Activated T-cell treated with anti-CD3 and anti-CD28 coated beads, Interleukin-2, amount 50 U/mL, for 4 hours (primary cell): ENCODE measurements around the gene ST3GAL3. TPM values are rescaled to one million over a fixed set of nuclear protein-coding genes. Genes with fewer than 3 reads are reported as not detected.

Source experiments
- ATAC-seq, 2 donors: fragments of 200-7000 bp; cut with Tn5 transposase; one replicate each; pipeline ENCODE4 v1.10.0; 2021
- DNase-seq: peaks from one replicate; pipeline ENCODE4 v3.0.0-alpha.2; 2020
- H3K27me3 Mint-ChIP-seq: one replicate; pipeline ENCODE4 v1.8.0; 2021; ENCODE audit warnings: low read depth, mixed read lengths
- H3K36me3 Mint-ChIP-seq: one replicate; pipeline ENCODE4 v1.8.0; 2022; ENCODE audit warnings: mixed read lengths; ENCODE audit not compliant: insufficient read depth
- H3K4me1 Mint-ChIP-seq: one replicate; pipeline ENCODE4 v1.8.0; 2021; ENCODE audit warnings: low read depth, mixed read lengths
- H3K4me3 Mint-ChIP-seq: one replicate; pipeline ENCODE4 v1.8.0; 2021; ENCODE audit warnings: mild to moderate bottlenecking, moderate library complexity, mixed read lengths
- H3K9me3 Mint-ChIP-seq: one replicate; pipeline ENCODE4 v1.8.0; 2021; ENCODE audit warnings: mixed read lengths
- total RNA-seq, 3 donors: library from RNA; stranded (reverse); gene quantifications; one replicate each; pipeline ENCODE4 v1.2.1, GENCODE V29; 2021

Gene ST3GAL3
- total RNA-seq, 3 donors from 2014 or later, result 5.7 to 6.6 (median 6.3) TPM

DNA sequence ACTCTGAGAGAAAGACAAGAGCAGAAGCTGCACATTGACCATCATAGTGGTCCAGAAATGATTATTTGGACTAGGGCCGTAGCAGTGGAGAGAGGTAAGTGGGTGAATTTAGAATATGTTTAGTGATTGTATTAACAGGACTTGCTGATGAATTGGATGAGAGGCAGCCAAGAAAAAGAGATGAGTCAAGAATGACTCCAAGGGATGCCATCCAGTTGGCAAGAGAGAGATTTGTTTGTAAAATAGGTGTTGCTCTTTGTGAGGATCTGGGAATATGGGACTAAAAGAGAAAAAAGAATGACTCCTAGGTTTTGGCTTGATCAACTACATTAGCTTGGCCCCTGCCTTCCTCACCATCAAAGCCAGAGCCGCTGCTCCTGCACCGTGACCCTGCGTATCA lies 172.1 kb downstream of the ST3GAL3 start:
- Mint-ChIP-seq H3K36me3 (no peaks in the 10 kb centered on the region), H3K9me3 (no peaks in the 10 kb centered on the region), H3K4me1 (no peaks in the 10 kb centered on the region), H3K4me3 (no peak overlapping the region), H3K27me3 (no peaks in the 10 kb centered on the region)
- DNase-seq, result no peak
- no peak for ATAC-seq

DNA sequence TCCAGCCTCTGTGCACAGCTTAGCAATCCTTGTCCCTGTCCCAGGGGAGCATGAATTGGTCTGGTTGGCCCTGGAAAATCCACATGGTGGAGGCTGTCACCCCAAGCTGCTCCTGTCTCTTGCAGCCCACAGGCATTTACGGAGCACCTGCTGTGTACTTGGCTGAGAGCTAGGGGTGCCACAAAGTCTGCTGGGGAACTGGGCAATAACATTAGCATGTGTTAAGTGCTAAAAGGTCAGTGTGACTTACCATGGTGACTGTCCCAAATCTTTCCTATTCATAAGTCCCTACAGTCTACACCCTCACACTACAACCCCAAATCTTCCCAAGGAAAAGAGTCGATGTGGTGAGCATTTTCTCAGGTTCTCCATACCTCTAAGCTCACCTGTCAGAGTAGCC lies 172.7 kb downstream of the ST3GAL3 start:
- ATAC-seq, result no peak
- Mint-ChIP-seq H3K4me3 (no peak overlapping the region), H3K36me3 (no peaks in the 10 kb centered on the region), H3K27me3 (no peaks in the 10 kb centered on the region), H3K4me1 (no peaks in the 10 kb centered on the region), H3K9me3 (no peaks in the 10 kb centered on the region)
- DNase-seq, result no peak

DNA sequence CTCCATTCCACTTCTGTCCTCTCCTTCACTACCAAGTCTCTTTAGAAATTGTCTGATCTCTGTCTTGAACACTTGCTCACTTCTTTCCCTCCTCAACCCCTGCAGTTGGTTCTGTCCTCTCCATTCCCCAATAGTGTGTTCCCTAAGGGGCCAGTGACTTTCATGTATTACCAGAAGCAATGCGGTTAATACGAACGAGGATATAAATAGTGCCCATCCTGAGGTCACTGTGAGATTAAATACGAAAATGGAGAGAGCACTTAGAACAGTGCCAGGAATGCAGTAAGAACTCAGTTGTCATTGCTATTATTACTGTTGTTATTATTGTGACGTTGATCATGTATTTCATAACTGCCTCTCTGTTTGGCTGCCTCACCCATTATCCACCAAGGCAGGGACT lies 173.3 kb downstream of the ST3GAL3 start:
- no peaks in the 10 kb centered on the region for H3K4me1 Mint-ChIP-seq
- no peaks in the 10 kb centered on the region for H3K9me3 Mint-ChIP-seq
- no peaks in the 10 kb centered on the region for H3K27me3 Mint-ChIP-seq
- no peak overlapping the region for H3K4me3 Mint-ChIP-seq
- ATAC-seq (no peak), DNase-seq (no peak)
- peaks cover under 1% of the 10 kb centered on the region for H3K36me3 Mint-ChIP-seq

DNA sequence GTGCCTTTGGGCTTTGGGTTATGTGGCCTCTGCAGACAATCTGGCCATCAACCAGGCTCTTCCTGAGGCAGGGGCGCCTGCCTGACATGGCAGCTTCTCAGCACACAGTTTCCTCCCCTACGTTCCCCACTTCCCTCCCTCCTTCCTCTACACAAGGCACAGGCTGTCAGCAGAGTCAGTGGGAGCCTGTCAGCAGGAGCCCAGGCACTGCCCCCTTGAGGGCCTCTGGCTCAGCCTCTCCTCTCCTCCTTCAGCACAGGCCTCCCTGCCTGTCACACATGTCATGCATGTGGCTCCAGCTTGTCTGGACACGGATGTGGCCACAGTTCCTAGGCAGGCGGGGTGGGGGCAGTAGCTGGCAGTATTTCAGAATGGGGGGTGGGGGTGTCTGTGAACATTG lies 174.1 kb downstream of the ST3GAL3 start:
- Mint-ChIP-seq H3K4me3 (no peak overlapping the region), H3K9me3 (no peaks in the 10 kb centered on the region), H3K4me1 (no peaks in the 10 kb centered on the region), H3K36me3 (peaks cover 2% of the 10 kb centered on the region), H3K27me3 (no peaks in the 10 kb centered on the region)
- ATAC-seq (no peak), DNase-seq (no peak)

DNA sequence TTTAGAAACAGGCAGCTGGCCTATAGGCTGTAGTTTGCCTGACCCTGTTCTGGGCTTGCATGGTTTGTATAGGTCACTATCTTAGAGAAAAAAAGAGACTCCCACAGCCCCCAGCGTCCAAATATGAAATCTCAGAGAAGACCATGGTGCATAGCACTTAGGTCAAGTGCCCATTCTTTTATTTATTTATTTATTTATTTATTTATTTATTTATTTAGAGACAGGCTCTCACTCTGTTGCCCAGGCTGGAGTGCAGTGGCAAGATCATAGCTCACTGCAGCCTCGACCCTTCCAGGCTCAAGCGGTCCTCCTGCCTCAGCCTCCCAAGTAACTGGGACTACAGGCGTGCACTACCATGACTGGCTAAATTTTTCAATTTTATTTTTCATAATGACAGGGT lies 175.4 kb downstream of the ST3GAL3 start:
- Mint-ChIP-seq H3K4me1 (no peaks in the 10 kb centered on the region), H3K27me3 (no peaks in the 10 kb centered on the region), H3K9me3 (no peaks in the 10 kb centered on the region), H3K4me3 (no peak overlapping the region), H3K36me3 (peaks cover 2% of the 10 kb centered on the region)
- DNase-seq (no peak), ATAC-seq (no peak)

DNA sequence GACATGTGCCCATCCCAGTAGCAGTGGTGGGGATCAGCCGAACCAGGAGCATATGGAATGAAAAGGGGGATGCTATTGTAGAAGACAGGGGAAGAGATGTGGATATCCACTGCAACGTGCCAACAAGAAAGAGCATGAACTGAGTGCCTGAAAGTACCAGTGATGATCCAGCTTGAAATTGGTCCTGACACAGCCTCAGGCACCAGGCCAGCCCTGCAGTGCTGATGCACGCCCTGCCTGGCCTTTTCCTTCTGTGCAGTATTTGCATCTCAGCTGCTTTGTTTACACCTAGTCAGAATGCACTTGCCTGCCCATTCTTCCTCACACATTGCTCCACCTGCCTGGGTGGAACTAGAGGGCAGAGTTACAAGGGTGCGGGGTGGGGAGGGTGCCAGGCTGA lies 176.0 kb downstream of the ST3GAL3 start:
- H3K36me3 Mint-ChIP-seq, result peaks cover 2% of the 10 kb centered on the region
- no peak for DNase-seq
- H3K27me3 Mint-ChIP-seq, result no peaks in the 10 kb centered on the region
- no peaks in the 10 kb centered on the region for H3K9me3 Mint-ChIP-seq
- no peak for ATAC-seq
- H3K4me3 Mint-ChIP-seq, result no peak overlapping the region
- no peaks in the 10 kb centered on the region for H3K4me1 Mint-ChIP-seq

DNA sequence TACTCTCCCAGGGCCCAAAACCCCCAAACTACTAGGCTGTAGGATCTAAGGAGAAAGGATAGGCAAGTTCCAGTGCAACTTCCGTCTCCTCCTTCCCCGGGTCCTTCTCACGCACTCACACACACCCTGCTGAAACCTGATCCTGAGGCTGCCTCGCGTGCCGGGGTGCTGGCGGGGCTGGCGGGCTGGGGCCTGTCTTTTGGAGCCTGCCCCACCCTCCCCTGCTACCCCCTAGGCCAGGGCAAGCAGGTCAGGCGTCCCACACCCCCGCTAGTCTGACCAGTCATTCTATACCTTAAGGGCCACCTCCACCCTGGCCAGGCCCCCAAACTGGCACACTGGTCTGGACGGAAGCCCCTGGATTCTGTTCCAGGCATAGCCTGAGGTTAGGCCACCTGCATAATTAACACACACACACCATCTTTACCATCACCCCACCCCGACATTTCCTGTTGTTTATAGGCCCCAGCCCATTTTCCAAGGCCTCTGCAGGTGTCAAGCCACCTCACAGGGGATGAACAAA lies 178.0 kb downstream of the ST3GAL3 start:
- Mint-ChIP-seq H3K9me3 (no peaks in the 10 kb centered on the region), H3K36me3 (peaks cover 2% of the 10 kb centered on the region), H3K4me3 (no peak overlapping the region), H3K4me1 (no peaks in the 10 kb centered on the region), H3K27me3 (no peaks in the 10 kb centered on the region)
- ATAC-seq, result no peak
- no peak for DNase-seq

DNA sequence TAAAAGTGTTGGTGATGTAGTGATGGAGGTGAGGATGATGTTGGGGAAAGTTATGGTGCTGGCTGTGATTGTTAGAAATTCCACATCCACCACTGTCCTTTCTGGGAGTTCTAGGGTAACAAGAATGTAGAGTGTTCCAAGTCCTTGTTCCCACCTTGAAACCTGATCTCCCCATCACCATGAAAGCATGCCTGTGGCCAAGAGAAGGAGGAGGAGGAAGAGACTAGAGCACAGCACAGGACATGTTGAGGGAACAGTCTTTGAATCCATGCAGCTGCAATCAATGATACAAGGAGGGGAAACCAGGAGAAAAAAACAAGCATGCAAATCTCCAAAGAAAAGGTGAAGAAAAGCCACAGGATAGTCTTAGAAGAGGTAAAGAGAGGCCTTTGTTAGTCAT lies 180.4 kb downstream of the ST3GAL3 start:
- no peak for ATAC-seq
- H3K36me3 Mint-ChIP-seq, result peaks cover 4% of the 10 kb centered on the region
- H3K4me1 Mint-ChIP-seq, result no peaks in the 10 kb centered on the region
- no peaks in the 10 kb centered on the region for H3K9me3 Mint-ChIP-seq
- no peak overlapping the region for H3K4me3 Mint-ChIP-seq
- DNase-seq, result no peak
- H3K27me3 Mint-ChIP-seq, result no peaks in the 10 kb centered on the region

DNA sequence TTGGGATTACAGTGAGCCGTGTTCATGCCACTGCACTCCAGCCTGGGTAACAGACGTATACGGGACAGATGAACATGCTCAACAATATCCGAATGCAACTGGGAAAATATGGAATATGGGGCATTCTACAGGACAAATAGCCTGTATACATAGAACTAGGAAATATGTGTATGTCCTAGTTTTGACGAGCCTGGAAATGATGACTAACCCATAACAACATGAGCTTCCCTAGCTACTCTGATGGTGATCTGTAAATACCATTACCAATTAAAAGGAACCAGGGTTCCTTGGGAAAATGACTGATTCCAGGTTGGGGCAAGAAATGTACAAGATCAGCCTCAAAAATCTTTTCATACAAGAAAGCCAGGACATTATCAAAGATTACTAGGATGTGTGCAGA lies 183.5 kb downstream of the ST3GAL3 start:
- no peaks in the 10 kb centered on the region for H3K27me3 Mint-ChIP-seq
- no peaks in the 10 kb centered on the region for H3K4me1 Mint-ChIP-seq
- ATAC-seq, result no peak
- H3K4me3 Mint-ChIP-seq, result no peak overlapping the region
- peaks cover 4% of the 10 kb centered on the region for H3K36me3 Mint-ChIP-seq
- H3K9me3 Mint-ChIP-seq, result no peaks in the 10 kb centered on the region
- DNase-seq, result no peak

DNA sequence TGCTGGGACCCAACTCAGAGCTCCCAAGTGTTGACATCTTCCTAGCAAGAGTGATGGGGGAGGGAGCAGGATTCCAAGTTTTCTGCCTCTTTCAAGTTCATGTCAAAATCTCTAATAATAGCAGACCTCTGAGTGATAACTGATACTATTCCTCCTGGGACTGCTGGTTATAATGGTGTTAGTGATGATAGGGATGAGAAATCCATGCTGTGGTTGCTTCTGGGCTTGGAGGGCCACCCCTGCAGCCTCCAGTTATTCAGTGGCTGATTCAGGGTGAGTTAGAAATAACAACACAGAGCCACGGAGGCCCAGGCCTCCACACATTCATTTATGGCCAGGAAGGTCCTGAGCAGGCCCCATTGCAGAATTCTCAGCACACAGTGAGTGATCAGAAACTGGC lies 185.7 kb downstream of the ST3GAL3 start:
- H3K4me1 Mint-ChIP-seq, result no peaks in the 10 kb centered on the region
- ATAC-seq (no peak), DNase-seq (no peak)
- H3K36me3 Mint-ChIP-seq, result peaks cover 11% of the 10 kb centered on the region
- no peaks in the 10 kb centered on the region for H3K9me3 Mint-ChIP-seq
- no peak overlapping the region for H3K4me3 Mint-ChIP-seq
- H3K27me3 Mint-ChIP-seq, result no peaks in the 10 kb centered on the region

DNA sequence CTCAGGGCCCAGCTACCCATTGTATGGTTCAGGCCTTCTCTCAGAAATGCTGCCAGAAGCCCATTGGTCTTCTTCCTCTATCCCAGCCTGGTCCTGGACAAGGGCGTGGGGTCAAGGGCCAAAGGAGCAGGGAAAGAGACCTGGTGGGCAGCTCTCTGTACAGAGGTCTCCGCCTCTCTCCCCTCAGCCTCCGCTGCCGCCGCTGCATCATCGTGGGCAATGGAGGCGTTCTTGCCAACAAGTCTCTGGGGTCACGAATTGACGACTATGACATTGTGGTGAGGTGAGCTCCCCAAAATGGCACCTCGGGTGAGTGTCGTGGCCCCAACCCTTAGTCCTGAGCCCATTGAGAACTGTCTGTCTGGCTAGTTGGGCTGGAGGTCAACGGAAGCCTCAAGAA lies 191.6 kb downstream of the ST3GAL3 start:
- DNase-seq (no peak), ATAC-seq (no peak)
- Mint-ChIP-seq H3K4me3 (no peak overlapping the region), H3K4me1 (no peaks in the 10 kb centered on the region), H3K27me3 (no peaks in the 10 kb centered on the region), H3K9me3 (no peaks in the 10 kb centered on the region), H3K36me3 (peaks cover 24% of the 10 kb centered on the region)

DNA sequence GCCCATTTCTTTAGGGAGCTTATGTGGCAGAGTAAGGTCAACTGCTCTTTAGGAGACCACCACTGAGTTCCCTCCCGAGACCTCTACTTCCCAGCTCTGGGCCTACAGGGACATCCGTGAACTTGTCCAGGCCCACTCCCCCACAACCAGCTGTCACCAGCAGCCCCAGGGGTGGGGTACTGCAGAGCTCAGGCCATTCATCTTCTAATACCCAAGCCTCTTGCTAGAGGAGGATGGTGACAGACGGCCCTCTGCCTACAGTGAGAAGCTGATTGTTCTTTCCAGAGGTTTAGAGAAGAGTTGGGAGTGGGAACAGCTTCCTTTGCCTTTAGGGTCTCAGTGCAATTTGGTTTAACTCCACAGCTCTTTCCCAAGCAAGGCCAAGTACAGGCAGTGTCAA lies 193.1 kb downstream of the ST3GAL3 start:
- DNase-seq (no peak), ATAC-seq (no peak)
- Mint-ChIP-seq H3K9me3 (no peaks in the 10 kb centered on the region), H3K27me3 (no peaks in the 10 kb centered on the region), H3K4me3 (no peak overlapping the region), H3K4me1 (no peaks in the 10 kb centered on the region), H3K36me3 (peaks cover 21% of the 10 kb centered on the region)

DNA sequence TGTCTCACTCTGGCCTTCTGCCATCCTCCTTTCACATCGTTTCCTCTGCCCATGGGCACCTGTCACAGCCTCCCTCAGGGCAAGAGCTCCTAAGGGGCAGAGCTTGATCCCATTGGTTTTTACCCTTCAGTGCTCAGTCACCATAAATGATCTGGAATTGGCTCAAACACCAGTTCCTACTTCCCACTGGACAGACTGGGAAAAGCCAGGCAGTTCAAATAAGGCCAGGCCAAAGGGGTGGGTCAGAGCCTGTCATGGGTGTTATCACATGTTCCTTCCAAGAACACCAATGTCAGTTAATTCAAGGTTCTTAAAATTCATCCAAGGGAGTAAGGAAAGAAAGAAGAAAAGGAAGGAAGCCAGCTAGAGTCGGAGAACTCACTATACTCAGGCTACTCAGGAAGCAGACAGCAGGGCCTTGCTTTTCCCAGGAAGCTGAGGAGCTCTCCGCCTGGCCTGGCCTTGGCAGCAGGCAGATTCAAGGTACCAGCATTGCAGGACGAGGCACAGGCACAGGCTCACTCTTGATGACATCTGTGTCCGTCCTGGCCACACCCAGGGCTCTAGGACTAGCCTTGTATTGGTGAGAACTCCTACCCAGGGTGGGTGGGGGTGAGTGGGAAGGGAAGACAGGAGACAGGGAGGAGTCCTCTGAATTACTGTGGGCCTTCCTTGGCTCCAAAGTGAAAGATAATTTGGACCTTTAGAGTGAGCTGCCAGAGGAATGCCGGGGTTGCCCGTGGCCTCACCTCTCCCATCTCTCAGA lies 194.0 kb downstream of the ST3GAL3 start:
- no peak for ATAC-seq
- Mint-ChIP-seq H3K4me1 (no peaks in the 10 kb centered on the region), H3K4me3 (no peak overlapping the region), H3K9me3 (no peaks in the 10 kb centered on the region), H3K27me3 (no peaks in the 10 kb centered on the region), H3K36me3 (peaks cover 19% of the 10 kb centered on the region)
- DNase-seq, result no peak

DNA sequence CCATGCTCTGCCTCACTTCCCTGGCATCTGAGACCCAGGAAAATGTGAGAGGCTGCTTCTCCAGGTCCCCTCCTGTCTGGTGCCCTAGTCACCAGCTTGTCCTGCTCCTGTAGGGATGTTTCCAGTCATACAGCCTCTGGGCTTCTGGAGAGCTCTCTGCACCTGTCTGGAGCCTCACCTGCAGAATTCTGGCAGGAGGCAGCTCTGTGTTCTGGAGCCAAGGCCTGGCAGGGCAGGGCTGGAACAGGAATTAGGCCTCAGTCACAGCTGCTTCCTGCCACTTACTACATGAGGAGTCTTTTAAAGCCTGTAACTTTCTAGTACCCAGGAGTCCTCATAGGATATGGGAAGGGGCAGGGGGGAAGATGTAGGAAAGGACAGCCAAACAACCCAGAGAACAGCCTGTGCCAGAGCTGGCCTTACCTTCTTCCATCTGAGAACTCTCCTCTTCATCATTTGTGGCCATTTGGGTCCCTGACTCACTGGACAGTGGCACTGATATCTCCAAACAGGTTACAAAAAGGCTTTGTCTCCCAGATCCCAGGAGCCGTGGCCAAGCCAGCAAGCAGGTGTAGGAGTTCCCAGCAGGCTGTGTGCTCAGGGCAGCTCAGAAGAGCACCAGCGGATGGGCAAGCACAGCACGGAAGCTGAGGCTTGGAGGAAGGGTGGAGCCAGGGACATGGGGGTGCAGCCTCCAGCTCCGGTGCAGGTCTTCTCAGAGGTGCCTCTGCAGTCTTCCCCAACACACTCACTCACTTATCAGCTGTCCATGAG lies 194.9 kb downstream of the ST3GAL3 start:
- peak overlapping the region; percentile 40 for H3K4me3 Mint-ChIP-seq
- H3K36me3 Mint-ChIP-seq, result peaks cover 21% of the 10 kb centered on the region
- ATAC-seq (no peak), DNase-seq (no peak)
- H3K27me3 Mint-ChIP-seq, result no peaks in the 10 kb centered on the region
- H3K4me1 Mint-ChIP-seq, result peaks cover 2% of the 10 kb centered on the region
- H3K9me3 Mint-ChIP-seq, result no peaks in the 10 kb centered on the region
